GM12878 (cell line): ENCODE results near the gene PLXNA4. TPM values are rescaled to one million over a fixed set of nuclear protein-coding genes. Genes with fewer than 3 reads are reported as not detected.

Experiments
- ATAC-seq: fragments of 200-7000 bp; cut with Tn5 transposase; 3 replicates; pipeline ENCODE4 v1.9.1; 2020; ENCODE audit warnings: mild to moderate bottlenecking, moderate library complexity
- BruUV-seq: library from RNA; stranded (reverse); fragments of 400-500 nt; replicated peaks from 2 replicates; lab custom pipeline; 2021; lab: Mats Ljungman, UMichigan
- CTCF ChIA-PET: fragments of 300-600 bp; sonication (Branson Sonifier 250); formaldehyde crosslinking; extraction: SDS; loops from one replicate; lab custom pipeline; 2021; ENCODE audit warnings: inconsistent platforms; lab: Yijun Ruan, JAX
- POLR2A ChIA-PET: fragments of 350-600 bp; formaldehyde crosslinking; extraction: SDS; loops from one replicate; lab custom pipeline; 2021; ENCODE audit warnings: inconsistent platforms; lab: Charles Lee
- RAD21 ChIA-PET: fragments of 300-600 bp; sonication (Branson Sonifier 250); formaldehyde crosslinking; loops from one replicate; lab custom pipeline; 2023; ENCODE audit warnings: antibody characterized with exemption; ENCODE audit not compliant: unreplicated experiment; lab: Charles Lee
- SMC1A ChIA-PET: fragments of 300-600 bp; sonication (Branson Sonifier 250); formaldehyde crosslinking; loops from one replicate; lab custom pipeline; 2023; ENCODE audit not compliant: unreplicated experiment, uncharacterized antibody; lab: Charles Lee
- DNase-seq: peaks from one replicate; pipeline ENCODE4 v3.0.0-alpha.2; 2011; ENCODE audit warnings: low read depth, low spot score
- FAIRE-seq: peaks from 3 replicates; lab custom pipeline; 2011; peaks lifted over from hg19 to GRCh38; lab: Jason Lieb, UNC
- H2AFZ ChIP-seq: 2 replicates; pipeline ENCODE4 v1.6.0; 2011; ENCODE audit warnings: low read depth, low read length, control low read depth; ENCODE audit not compliant: control insufficient read depth
- H3K27ac ChIP-seq: 2 replicates; pipeline ENCODE4 v1.5.1; 2011; ENCODE audit warnings: control low read depth; ENCODE audit not compliant: control insufficient read depth, insufficient read depth
- H3K27me3 ChIP-seq, 2 experiments: replicated peaks in 1 of 2; 2 replicates each; pipeline versions ENCODE4 v1.6.0 to v1.6.1; 2011; ENCODE audit warnings: low read length in 1 of 2; ENCODE audit not compliant: control insufficient read depth in 2 of 2, insufficient read depth in 2 of 2
- H3K36me3 ChIP-seq, 2 experiments: 2 replicates each; pipeline ENCODE4 v1.5.1; 2011; ENCODE audit warnings: low read length in 1 of 2; ENCODE audit not compliant: control insufficient read depth in 2 of 2, insufficient read depth in 2 of 2
- H3K4me1 ChIP-seq: 2 replicates; pipeline ENCODE4 v1.6.1; 2011; ENCODE audit warnings: mild to moderate bottlenecking, low read length, moderate library complexity, mixed read lengths; ENCODE audit not compliant: control insufficient read depth, insufficient read depth
- H3K4me2 ChIP-seq: 2 replicates; pipeline ENCODE4 v1.6.0; 2011; ENCODE audit warnings: control low read depth; ENCODE audit not compliant: control insufficient read depth, insufficient read depth
- H3K4me3 ChIP-seq: fragments of 200-600 bp; sonication (generic); 2 replicates; pipeline ENCODE4 v1.5.1; 2016
- H3K79me2 ChIP-seq: 2 replicates; pipeline ENCODE4 v1.6.0; 2011; ENCODE audit warnings: low read length; ENCODE audit not compliant: control insufficient read depth, insufficient read depth
- H3K9ac ChIP-seq: 2 replicates; pipeline ENCODE4 v1.8.0; 2011; ENCODE audit warnings: low read length, control low read depth, mixed read lengths; ENCODE audit not compliant: control insufficient read depth, insufficient read depth
- H3K9me3 ChIP-seq: replicated peaks from 3 replicates; pipeline ENCODE4 v1.5.1; 2011; ENCODE audit warnings: mild to moderate bottlenecking, low read length; ENCODE audit not compliant: control insufficient read depth, insufficient read depth
- H4K20me1 ChIP-seq: 2 replicates; pipeline ENCODE4 v1.6.0; 2011; ENCODE audit not compliant: control insufficient read depth, insufficient read depth
- ATF3 ChIP-seq: IDR thresholded peaks from 2 replicates; pipeline ENCODE4 v1.6.1; 2011; ENCODE audit warnings: low read depth, mild to moderate bottlenecking, low read length, moderate library complexity, borderline replicate concordance; ENCODE audit errors: extremely low read depth
- CEBPB ChIP-seq, 2 experiments: fragments of 150-350 bp in 1 of 2; IDR thresholded peaks; 2 replicates each; pipeline ENCODE4 v1.6.1; 2012 to 2014; ENCODE audit warnings: low read depth in 2 of 2, low read length in 2 of 2, borderline replicate concordance in 1 of 2, inconsistent platforms in 1 of 2
- EGR1 ChIP-seq, 2 experiments: IDR thresholded peaks; 1 replicate in 1 of 2; 2 replicates in 1 of 2; pipeline ENCODE4 v1.6.1; 2011 to 2012; ENCODE audit warnings: low read depth in 2 of 2, low read length in 2 of 2, borderline replicate concordance in 1 of 2, mild to moderate bottlenecking in 1 of 2, moderate library complexity in 1 of 2
- GABPA ChIP-seq: IDR thresholded peaks from 2 replicates; pipeline ENCODE4 v1.6.1; 2014; ENCODE audit warnings: antibody characterized with exemption, low read depth, mild to moderate bottlenecking, inconsistent platforms
- JUND ChIP-seq: IDR thresholded peaks from 2 replicates; pipeline ENCODE4 v1.6.1; 2012; ENCODE audit warnings: low read depth, mild to moderate bottlenecking, low read length, improper control_type of control experiment, moderate library complexity
- MEF2B ChIP-seq: fragments of 450-650 bp; IDR thresholded peaks from 2 replicates; pipeline ENCODE4 v1.6.1; 2018; ENCODE audit warnings: mild to moderate bottlenecking, moderate library complexity; ENCODE audit not compliant: partially characterized antibody, poor library complexity, severe bottlenecking
- NFYB ChIP-seq: IDR thresholded peaks from 2 replicates; pipeline ENCODE4 v1.6.1; 2011; ENCODE audit warnings: low read depth, mild to moderate bottlenecking, low read length, improper control_type of control experiment, moderate library complexity; ENCODE audit not compliant: insufficient read depth
- NRF1 ChIP-seq: conservative IDR thresholded peaks from 2 replicates; pipeline ENCODE4 v1.6.1; 2011; ENCODE audit warnings: mild to moderate bottlenecking, low read depth, low read length, improper control_type of control experiment
- RCOR1 ChIP-seq: conservative IDR thresholded peaks from 2 replicates; pipeline ENCODE4 v1.6.1; 2012; ENCODE audit warnings: low read depth, low read length, improper control_type of control experiment
- RFX5 ChIP-seq: IDR thresholded peaks from 2 replicates; pipeline ENCODE4 v1.6.1; 2011; ENCODE audit warnings: low read depth, low read length, improper control_type of control experiment
- SIX5 ChIP-seq: IDR thresholded peaks from 2 replicates; pipeline ENCODE4 v1.6.1; 2011; ENCODE audit warnings: mild to moderate bottlenecking, low read depth, low read length, moderate library complexity; ENCODE audit not compliant: severe bottlenecking
- TBL1XR1 ChIP-seq: IDR thresholded peaks from 2 replicates; pipeline ENCODE4 v1.6.1; 2012; ENCODE audit warnings: low read depth, low read length, improper control_type of control experiment
- WGBS: methylation state at CpG from one replicate; pipeline ENCODE4 v1.1.6; 2016; ENCODE audit warnings: low lambda C conversion rate; ENCODE audit not compliant: insufficient replicate concordance, insufficient coverage; ENCODE audit errors: missing lambda C conversion rate; 5-methylcytosine and 5-hydroxymethylcytosine counted together
- in situ Hi-C: fragments of 300-500 bp; cut with MboI; formaldehyde crosslinking; loops from 9 replicates; pipeline ENCODE4 v1.14.3; 2018; ENCODE audit warnings: mixed read lengths
- intact Hi-C: fragments of 100-400 bp; cut with micrococcal nuclease; formaldehyde crosslinking; loops from one replicate; pipeline ENCODE4 v1.14.2; 2022; ENCODE audit not compliant: unreplicated experiment
- polyA plus RNA-seq, 11 experiments: library from polyadenylated mRNA; depleted of rRNA in 4 of 11; unstranded in 6 of 11; stranded (reverse) in 5 of 11; fragments of >200 nt; fragmentation: Nextera tagmentation in 4 of 11; fragmentation: Illumina TruSeq in 1 of 11; extraction: Ambion mirVana in 4 of 11; extraction: Trizol in 1 of 11; gene quantifications; 1 replicate in 1 of 11; 2 replicates in 10 of 11; pipeline versions ENCODE4 v1.2.1 to v1.2.3, GENCODE V29; 2011 to 2016; ENCODE audit warnings: inconsistent platforms in 2 of 11, missing spikeins in 2 of 11, low read depth in 1 of 11
- total RNA-seq, 4 experiments: library from RNA; depleted of rRNA in 3 of 4; stranded (reverse); fragments of >200 nt in 3 of 4; fragmentation: Illumina TruSeq in 1 of 4; extraction: Trizol in 1 of 4; gene quantifications; 2 replicates each; pipeline versions ENCODE4 v1.2.1 to v1.2.3, GENCODE V29; 2013 to 2021
- TF ChIP-seq, protein P1 (sequence below): fragments of 450-650 bp; IDR thresholded peaks from 2 replicates; pipeline ENCODE4 v1.6.1; 2016; ENCODE audit warnings: mild to moderate bottlenecking
- TF ChIP-seq, protein P2 (sequence below): fragments of 450-650 bp; IDR thresholded peaks from 2 replicates; pipeline ENCODE4 v1.6.1; 2017; ENCODE audit warnings: mild to moderate bottlenecking, low read depth, inconsistent platforms; ENCODE audit not compliant: poor library complexity, severe bottlenecking

Gene PLXNA4
- total and polyA plus RNA-seq, 10 of the 15 experiments (the other 5 are each of a cell fraction or from before 2014, with no cell fraction given) = 0.03 TPM; not detected in 9

DNA sequence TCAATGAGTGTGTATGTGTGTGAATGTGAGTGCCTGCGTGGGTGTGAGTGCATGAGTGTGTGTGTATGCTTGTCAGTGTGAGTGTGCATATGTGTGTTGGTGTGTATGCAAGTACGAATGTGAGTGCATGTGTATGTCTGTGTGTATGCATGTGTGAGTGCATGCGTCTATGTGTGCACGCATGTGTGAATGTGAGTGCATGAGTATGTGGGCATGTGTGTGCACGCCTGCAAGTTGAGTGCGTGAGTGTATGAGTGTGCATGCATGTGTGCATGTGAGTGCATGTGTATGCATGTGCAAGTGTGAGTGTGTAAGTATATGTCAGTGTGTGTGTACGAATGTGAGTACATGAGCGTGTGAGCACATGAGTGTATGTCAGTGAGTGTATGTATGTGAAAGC is 399.6 kb downstream of the PLXNA4 start:
- no peak for DNase-seq
- H3K27ac ChIP-seq = no peak overlapping the region
- H3K4me2 ChIP-seq = no peak overlapping the region
- H3K9me3 ChIP-seq = no peaks in the 10 kb centered on the region
- no peaks in the 10 kb centered on the region for H4K20me1 ChIP-seq
- no peaks in the 10 kb centered on the region for H3K79me2 ChIP-seq
- no peak overlapping the region for H3K9ac ChIP-seq
- no peak for FAIRE-seq
- WGBS = 51% methylated on average over 8 of the region's 8 CpGs
- ChIA-PET POLR2A (no interaction called here), SMC1A (no interaction called here), RAD21 (no interaction called here), CTCF (no interaction called here)
- no peak for ATAC-seq
- no peaks in the 10 kb centered on the region for H3K36me3 ChIP-seq
- no peak overlapping the region for H2AFZ ChIP-seq
- H3K4me1 ChIP-seq = no peaks in the 10 kb centered on the region
- in situ Hi-C loops (no loop called here), intact Hi-C loops (no loop called here)
- peaks cover 0 to 2% of the 10 kb centered on the region in 2 experiments; a peak in 1 of 4 replicates for H3K27me3 ChIP-seq
- BruUV-seq = no TSS peak
- no peak overlapping the region for H3K4me3 ChIP-seq
- TF ChIP-seq RCOR1 (no peak), SIX5 (no peak), CEBPB (IDR thresholded peaks at IDR 0.05; ENCODE audit: borderline replicate concordance in 1 of 2, low read depth in 2 of 2, low read length in 2 of 2) (no peak), MEF2B (no peak), RFX5 (no peak), TBL1XR1 (no peak), ATF3 (no peak), EGR1 (IDR thresholded peaks at IDR 0.05; ENCODE audit: borderline replicate concordance in 1 of 2, low read depth in 2 of 2, low read length in 2 of 2) (no peak), NFYB (no peak), JUND (no peak), GABPA (no peak), NRF1 (no peak)
- TF ChIP-seq, protein P1, sequence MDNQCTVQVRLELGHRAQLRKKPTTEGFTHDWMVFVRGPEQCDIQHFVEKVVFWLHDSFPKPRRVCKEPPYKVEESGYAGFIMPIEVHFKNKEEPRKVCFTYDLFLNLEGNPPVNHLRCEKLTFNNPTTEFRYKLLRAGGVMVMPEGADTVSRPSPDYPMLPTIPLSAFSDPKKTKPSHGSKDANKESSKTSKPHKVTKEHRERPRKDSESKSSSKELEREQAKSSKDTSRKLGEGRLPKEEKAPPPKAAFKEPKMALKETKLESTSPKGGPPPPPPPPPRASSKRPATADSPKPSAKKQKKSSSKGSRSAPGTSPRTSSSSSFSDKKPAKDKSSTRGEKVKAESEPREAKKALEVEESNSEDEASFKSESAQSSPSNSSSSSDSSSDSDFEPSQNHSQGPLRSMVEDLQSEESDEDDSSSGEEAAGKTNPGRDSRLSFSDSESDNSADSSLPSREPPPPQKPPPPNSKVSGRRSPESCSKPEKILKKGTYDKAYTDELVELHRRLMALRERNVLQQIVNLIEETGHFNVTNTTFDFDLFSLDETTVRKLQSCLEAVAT = no peak
- TF ChIP-seq, protein P2, sequence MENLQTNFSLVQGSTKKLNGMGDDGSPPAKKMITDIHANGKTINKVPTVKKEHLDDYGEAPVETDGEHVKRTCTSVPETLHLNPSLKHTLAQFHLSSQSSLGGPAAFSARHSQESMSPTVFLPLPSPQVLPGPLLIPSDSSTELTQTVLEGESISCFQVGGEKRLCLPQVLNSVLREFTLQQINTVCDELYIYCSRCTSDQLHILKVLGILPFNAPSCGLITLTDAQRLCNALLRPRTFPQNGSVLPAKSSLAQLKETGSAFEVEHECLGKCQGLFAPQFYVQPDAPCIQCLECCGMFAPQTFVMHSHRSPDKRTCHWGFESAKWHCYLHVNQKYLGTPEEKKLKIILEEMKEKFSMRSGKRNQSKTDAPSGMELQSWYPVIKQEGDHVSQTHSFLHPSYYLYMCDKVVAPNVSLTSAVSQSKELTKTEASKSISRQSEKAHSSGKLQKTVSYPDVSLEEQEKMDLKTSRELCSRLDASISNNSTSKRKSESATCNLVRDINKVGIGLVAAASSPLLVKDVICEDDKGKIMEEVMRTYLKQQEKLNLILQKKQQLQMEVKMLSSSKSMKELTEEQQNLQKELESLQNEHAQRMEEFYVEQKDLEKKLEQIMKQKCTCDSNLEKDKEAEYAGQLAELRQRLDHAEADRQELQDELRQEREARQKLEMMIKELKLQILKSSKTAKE = no peak
